Upper lobe of left lung (tissue), 4 donors: ENCODE data around the gene DMRTA1.

Experiments used
- POLR2A ChIP-seq, 4 donors: fragments of 450-650 bp; IDR thresholded peaks; one replicate each; pipeline ENCODE4 v1.5.1; 2016 to 2017; ENCODE audit warnings: antibody characterized with exemption in 4 of 4, mild to moderate bottlenecking in 2 of 4
- POLR2AphosphoS5 ChIP-seq, 2 donors: sonication (generic); formaldehyde crosslinking; IDR thresholded peaks; one replicate each; pipeline ENCODE4 v1.5.1; 2017; ENCODE audit warnings: antibody characterized with exemption in 2 of 2
- TF ChIP-seq, protein P1 (sequence below), 6 experiments: fragments of 450-650 bp in 4 of 6; fragments of 200-600 bp in 2 of 6; sonication (generic) in 2 of 6; IDR thresholded peaks; one replicate each; pipeline ENCODE4 v1.5.1; 2016 to 2019; ENCODE audit warnings: antibody characterized with exemption in 6 of 6

DNA sequence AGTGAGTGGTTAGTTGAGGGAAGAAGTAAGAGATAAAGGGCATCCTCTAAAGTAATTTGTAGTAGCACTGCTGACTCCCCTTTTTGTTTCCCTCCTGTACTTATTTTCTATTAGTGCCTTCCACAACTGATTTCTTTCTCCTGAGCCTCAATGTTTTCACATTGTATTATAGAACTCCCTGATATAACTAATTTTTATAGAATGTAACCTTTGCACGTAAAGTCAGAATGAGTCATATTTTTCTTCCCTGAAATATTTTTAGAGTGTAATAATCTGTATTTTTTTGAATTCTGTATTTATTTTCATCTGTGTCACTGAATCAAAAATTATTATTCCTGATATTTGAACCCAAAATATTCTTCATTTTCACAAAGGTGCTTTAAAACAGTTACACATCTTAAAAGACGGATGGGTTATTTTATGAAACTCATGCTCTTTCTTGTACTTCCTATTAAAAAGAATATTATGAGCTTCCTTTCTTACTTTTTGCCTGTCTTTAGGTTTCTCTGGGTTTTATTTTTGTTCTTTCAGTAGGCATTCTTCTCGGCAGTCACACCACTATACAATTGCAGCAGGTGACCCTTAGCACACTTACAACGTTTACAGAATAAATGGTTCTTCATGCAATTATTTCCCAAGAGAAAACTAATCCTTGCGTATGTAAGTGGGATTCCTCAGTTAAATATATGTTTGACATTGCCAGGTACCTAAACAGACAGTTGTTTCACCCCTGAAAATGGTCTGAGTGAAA, 30.5 kb upstream of the DMRTA1 start:
- TF ChIP-seq, protein P1, sequence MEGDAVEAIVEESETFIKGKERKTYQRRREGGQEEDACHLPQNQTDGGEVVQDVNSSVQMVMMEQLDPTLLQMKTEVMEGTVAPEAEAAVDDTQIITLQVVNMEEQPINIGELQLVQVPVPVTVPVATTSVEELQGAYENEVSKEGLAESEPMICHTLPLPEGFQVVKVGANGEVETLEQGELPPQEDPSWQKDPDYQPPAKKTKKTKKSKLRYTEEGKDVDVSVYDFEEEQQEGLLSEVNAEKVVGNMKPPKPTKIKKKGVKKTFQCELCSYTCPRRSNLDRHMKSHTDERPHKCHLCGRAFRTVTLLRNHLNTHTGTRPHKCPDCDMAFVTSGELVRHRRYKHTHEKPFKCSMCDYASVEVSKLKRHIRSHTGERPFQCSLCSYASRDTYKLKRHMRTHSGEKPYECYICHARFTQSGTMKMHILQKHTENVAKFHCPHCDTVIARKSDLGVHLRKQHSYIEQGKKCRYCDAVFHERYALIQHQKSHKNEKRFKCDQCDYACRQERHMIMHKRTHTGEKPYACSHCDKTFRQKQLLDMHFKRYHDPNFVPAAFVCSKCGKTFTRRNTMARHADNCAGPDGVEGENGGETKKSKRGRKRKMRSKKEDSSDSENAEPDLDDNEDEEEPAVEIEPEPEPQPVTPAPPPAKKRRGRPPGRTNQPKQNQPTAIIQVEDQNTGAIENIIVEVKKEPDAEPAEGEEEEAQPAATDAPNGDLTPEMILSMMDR (IDR thresholded peaks at IDR 0.05) = no peak
- TF ChIP-seq POLR2AphosphoS5 (IDR thresholded peaks at IDR 0.05) = no peak
- no peak for TF ChIP-seq POLR2A (IDR thresholded peaks at IDR 0.05)
